Activated CD4-positive, alpha-beta T cell treated with anti-CD3 and anti-CD28 coated beads, Interleukin-2, amount 10 ng/mL, durations not matched to agents 24 days and 14 days (primary cell): ENCODE results near the gene KCTD10. TPM values are rescaled to one million over a fixed set of nuclear protein-coding genes. Genes with fewer than 3 reads are reported as not detected.

ENCODE experiments used
- DNase-seq: peaks from one replicate; pipeline ENCODE4 v3.0.0; 2022
- H3K27ac Mint-ChIP-seq: one replicate; pipeline ENCODE4 v1.8.0; 2022; ENCODE audit warnings: mild to moderate bottlenecking, mixed read lengths
- H3K27me3 Mint-ChIP-seq: one replicate; pipeline ENCODE4 v1.8.0; 2022; ENCODE audit warnings: mixed read lengths
- H3K36me3 Mint-ChIP-seq: one replicate; pipeline ENCODE4 v1.8.0; 2022; ENCODE audit warnings: low read depth, mild to moderate bottlenecking, mixed read lengths
- H3K4me1 Mint-ChIP-seq: one replicate; pipeline ENCODE4 v1.8.0; 2021; ENCODE audit warnings: mixed read lengths
- H3K4me3 Mint-ChIP-seq: one replicate; pipeline ENCODE4 v1.8.0; 2022; ENCODE audit warnings: mild to moderate bottlenecking, moderate library complexity, mixed read lengths
- H3K9me3 Mint-ChIP-seq: one replicate; pipeline ENCODE4 v1.8.0; 2021; ENCODE audit warnings: mixed read lengths
- intact Hi-C: fragments of 100-400 bp; cut with micrococcal nuclease; formaldehyde crosslinking; loops from one replicate; pipeline ENCODE4 v1.15.1; 2023
- total RNA-seq: library from RNA; stranded (reverse); gene quantifications from 2 replicates; pipeline ENCODE4 v1.2.3, GENCODE V29; 2022

The KCTD10 gene
- total RNA-seq, 1 donor from 2014 or later = 48.5 TPM

DNA sequence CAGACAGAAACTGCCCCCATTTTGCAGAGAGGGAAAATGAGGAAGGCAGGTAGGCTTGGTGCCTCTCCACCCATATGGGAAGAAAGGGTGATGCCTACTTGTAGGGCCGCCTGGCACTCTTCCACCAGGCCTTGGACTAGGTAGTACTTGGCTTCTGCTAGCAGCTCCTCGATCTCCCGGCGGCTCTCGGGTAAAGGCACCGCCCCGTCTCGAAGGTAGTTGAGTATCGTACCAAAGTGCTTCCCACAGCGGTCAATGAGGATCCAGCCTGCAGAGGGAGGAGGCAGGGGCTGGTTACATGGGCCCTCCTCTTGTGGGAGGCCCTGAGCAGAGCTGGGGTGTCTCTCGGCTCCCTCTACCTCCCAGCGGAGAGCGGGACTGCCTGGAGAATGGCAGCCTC, 16.6 kb downstream of the KCTD10 start:
- DNase-seq = no peak
- intact Hi-C loops = no loop called here
- Mint-ChIP-seq H3K27me3 (no peaks in the 10 kb centered on the region), H3K9me3 (no peaks in the 10 kb centered on the region), H3K27ac (no peak overlapping the region), H3K4me1 (peaks cover 41% of the 10 kb centered on the region), H3K4me3 (no peak overlapping the region), H3K36me3 (peaks cover 32% of the 10 kb centered on the region)

DNA sequence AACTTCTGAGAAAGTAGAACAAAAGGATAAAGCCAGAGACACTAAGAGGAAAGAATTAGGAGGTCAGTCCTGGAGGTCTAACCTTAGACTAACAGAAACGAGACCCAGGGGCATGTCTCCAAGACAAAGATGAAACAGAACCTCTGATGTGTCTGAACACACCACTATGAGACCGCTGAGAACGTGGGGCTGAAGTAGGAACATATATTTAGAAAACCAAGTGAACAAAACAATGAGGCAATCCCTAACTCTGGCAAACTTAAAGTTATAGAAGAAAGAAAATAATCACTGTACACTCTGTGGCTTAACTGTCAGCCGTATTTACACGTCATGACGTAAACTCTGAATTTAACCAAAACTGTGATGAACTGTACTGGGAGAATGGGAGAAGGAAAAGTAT, 17.9 kb downstream of the KCTD10 start:
- no peak overlapping the region for H3K4me3 Mint-ChIP-seq
- H3K9me3 Mint-ChIP-seq = no peaks in the 10 kb centered on the region
- intact Hi-C loops = no loop called here
- DNase-seq = no peak
- peaks cover 40% of the 10 kb centered on the region for H3K4me1 Mint-ChIP-seq
- H3K36me3 Mint-ChIP-seq = peaks cover 35% of the 10 kb centered on the region
- peak overlapping the region; percentile 62 for H3K27ac Mint-ChIP-seq
- no peaks in the 10 kb centered on the region for H3K27me3 Mint-ChIP-seq

DNA sequence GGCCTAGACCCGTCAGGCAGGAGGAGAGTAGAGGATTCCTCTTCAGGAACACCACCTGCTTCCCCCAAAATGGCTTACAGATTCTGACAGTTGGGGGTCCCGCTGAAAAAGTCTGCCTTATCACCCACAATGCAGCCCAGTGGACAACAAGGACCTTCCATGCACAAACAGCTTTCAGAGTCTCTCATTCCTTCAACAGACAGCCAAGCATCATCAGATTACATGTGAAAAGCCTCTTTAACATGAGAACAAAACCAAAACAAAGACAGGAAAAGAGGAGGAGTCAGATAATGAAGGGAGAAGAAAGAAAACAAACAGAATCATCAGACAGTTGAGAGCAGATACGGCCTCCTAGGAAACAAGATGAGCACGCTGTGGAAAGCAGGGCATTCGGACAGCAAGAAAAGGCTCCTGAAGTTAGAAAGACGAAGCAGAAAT, 18.3 kb downstream of the KCTD10 start:
- H3K27me3 Mint-ChIP-seq = no peaks in the 10 kb centered on the region
- H3K4me1 Mint-ChIP-seq = peaks cover 36% of the 10 kb centered on the region
- peaks cover 39% of the 10 kb centered on the region for H3K36me3 Mint-ChIP-seq
- intact Hi-C loops = no loop called here
- peak overlapping the region; percentile 62 for H3K27ac Mint-ChIP-seq
- no peaks in the 10 kb centered on the region for H3K9me3 Mint-ChIP-seq
- H3K4me3 Mint-ChIP-seq = no peak overlapping the region
- no peak for DNase-seq

DNA sequence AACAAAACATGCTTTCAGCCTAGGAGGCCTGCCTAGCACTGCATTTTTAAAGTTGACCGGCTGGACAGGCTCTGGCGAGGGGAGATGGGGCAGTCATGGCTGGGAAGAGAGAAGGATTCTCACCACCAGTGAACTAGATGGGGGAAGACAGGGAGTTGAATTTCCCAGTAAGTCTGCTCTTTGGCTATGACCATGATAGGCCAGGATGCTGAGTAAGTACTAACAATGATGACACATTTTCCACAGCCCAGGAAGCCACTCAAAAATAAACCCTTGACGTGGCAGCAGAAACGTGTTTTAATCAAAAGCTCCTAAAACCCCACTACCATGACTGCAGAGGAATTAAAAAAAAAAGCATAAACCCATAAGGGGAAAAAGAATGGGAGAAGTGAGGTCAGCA, 19.0 kb downstream of the KCTD10 start:
- peaks cover 29% of the 10 kb centered on the region for H3K4me1 Mint-ChIP-seq
- no peaks in the 10 kb centered on the region for H3K27me3 Mint-ChIP-seq
- intact Hi-C loops = no loop called here
- no peaks in the 10 kb centered on the region for H3K9me3 Mint-ChIP-seq
- DNase-seq = no peak
- peak overlapping the region; percentile 46 for H3K4me3 Mint-ChIP-seq
- H3K27ac Mint-ChIP-seq = peak overlapping the region; percentile 88
- H3K36me3 Mint-ChIP-seq = peaks cover 41% of the 10 kb centered on the region

DNA sequence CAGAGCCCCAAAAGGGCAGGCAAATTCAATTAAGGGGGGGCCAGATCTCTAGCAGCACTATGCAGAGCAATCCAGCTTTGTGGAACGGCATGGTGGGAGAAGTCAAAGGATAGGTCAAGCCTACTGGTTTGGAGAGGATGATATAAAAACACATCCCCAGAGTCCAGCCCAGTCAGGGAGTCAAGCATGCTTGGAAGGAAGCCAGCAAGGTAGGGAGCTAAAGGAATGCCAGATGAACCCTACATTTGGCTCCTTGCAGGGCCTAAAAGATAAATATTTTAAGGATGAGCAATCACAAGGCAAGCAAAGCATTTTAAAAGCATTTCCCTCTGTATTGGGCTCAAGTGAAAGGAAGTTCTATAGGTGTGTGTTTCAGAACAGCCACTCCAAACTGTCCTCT, 21.4 kb downstream of the KCTD10 start:
- H3K9me3 Mint-ChIP-seq = no peaks in the 10 kb centered on the region
- peaks cover 52% of the 10 kb centered on the region for H3K36me3 Mint-ChIP-seq
- no peak for DNase-seq
- H3K4me3 Mint-ChIP-seq = no peak overlapping the region
- peaks cover 14% of the 10 kb centered on the region for H3K4me1 Mint-ChIP-seq
- no peak overlapping the region for H3K27ac Mint-ChIP-seq
- intact Hi-C loops = no loop called here
- H3K27me3 Mint-ChIP-seq = no peaks in the 10 kb centered on the region

DNA sequence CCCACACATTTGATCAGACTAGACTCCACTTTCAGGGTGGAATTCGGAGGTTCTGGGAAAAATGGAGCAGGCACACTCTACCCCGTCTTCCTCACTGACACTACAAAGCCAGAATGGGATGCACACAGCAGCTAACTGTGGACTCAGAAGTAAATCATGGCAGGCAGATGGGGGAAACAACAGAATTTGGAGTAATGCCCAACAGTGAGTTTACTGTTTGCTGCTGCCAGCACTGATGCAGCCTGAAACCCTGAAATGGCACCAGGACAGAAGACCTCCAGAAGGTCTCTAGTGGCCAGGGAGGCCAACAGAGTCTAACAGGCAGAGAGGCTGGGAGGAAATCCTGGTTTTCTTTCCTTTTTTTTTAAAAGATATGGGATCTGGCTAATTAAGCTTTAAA, 24.6 kb downstream of the KCTD10 start:
- peaks cover 47% of the 10 kb centered on the region for H3K36me3 Mint-ChIP-seq
- H3K9me3 Mint-ChIP-seq = no peaks in the 10 kb centered on the region
- no peaks in the 10 kb centered on the region for H3K27me3 Mint-ChIP-seq
- no peak overlapping the region for H3K4me3 Mint-ChIP-seq
- no peak for DNase-seq
- intact Hi-C loops = no loop called here
- no peak overlapping the region for H3K27ac Mint-ChIP-seq
- H3K4me1 Mint-ChIP-seq = peaks cover 2% of the 10 kb centered on the region

DNA sequence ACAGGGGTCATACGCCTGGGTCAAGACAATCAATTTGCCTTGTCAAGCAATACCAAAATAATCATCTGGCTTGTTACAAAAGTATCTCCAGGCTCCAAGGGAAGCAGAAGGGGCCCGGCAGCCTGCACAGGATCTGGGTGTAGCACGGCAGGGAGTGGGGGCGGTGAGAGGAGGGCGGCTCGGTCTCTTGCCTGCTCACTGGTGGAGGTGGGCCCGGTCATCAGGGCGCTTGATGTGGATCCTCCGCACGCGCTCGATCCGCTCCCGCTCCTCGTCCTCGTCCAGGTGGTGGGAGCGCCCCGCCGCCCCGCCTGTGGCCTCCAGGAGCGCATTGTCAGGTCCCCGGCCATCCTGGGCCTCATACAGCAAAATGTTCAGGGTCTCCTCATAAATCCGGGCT, 25.7 kb downstream of the KCTD10 start:
- no peak for DNase-seq
- no peaks in the 10 kb centered on the region for H3K27me3 Mint-ChIP-seq
- peaks cover 2% of the 10 kb centered on the region for H3K4me1 Mint-ChIP-seq
- peaks cover 38% of the 10 kb centered on the region for H3K36me3 Mint-ChIP-seq
- intact Hi-C loops = no loop called here
- no peak overlapping the region for H3K4me3 Mint-ChIP-seq
- no peaks in the 10 kb centered on the region for H3K9me3 Mint-ChIP-seq
- no peak overlapping the region for H3K27ac Mint-ChIP-seq

DNA sequence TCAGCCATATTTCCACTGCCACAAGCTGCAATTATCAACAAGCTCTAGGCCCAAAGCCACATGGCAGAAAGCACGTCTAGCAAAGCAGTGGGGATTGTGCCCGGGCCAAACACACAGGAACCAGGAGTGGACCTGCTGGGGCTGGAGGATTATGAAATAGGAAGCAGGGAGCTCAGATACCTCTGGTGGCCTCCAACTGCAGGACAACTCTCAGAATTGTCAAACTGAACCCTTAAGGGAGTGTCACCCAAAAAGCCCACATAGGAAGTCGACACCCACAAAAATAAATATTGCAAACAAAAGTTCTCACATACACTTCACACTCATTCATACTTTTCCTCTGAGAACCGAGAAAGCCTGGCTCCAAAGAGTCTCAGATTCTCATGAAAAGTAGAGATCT, 26.1 kb downstream of the KCTD10 start:
- DNase-seq = no peak
- H3K27me3 Mint-ChIP-seq = no peaks in the 10 kb centered on the region
- peaks cover 2% of the 10 kb centered on the region for H3K4me1 Mint-ChIP-seq
- no peaks in the 10 kb centered on the region for H3K9me3 Mint-ChIP-seq
- H3K36me3 Mint-ChIP-seq = peaks cover 35% of the 10 kb centered on the region
- H3K27ac Mint-ChIP-seq = no peak overlapping the region
- intact Hi-C loops = no loop called here
- no peak overlapping the region for H3K4me3 Mint-ChIP-seq

DNA sequence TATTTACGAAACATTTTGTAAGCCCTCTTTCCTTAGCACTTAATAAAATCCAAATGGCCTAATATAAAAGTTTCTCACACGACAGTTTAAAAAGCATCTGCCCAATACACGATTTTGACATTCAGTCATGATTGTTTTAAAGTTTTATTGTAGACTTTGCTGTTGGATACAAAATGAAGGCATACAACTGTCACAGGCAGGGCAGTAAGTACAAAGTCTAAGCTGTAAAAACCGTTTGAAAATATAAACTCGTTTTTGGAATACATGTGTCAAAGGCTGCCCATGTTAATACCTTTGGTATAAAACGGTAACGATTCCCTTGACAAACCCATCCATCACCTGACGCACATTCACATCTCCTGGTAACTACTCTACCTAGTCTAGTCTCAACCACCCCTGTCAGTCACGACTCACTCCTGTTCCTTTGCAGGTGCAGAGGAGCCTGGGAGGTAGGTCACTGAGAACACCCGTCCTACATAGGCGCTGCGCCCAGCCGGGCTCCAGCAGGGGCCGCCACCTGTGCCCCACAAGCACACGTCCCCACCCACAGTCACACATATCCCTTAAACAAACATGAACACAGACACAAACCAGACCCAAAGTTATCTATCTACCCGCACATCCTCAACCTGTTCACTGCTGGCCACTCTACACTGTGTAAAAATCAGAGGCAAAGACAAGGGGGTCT, 27.1 kb downstream of the KCTD10 start:
- Mint-ChIP-seq H3K27me3 (no peaks in the 10 kb centered on the region), H3K9me3 (no peaks in the 10 kb centered on the region), H3K36me3 (peaks cover 30% of the 10 kb centered on the region), H3K4me1 (peaks cover 2% of the 10 kb centered on the region), H3K27ac (no peak overlapping the region), H3K4me3 (no peak overlapping the region)
- no peak for DNase-seq
- intact Hi-C loops = no loop called here

DNA sequence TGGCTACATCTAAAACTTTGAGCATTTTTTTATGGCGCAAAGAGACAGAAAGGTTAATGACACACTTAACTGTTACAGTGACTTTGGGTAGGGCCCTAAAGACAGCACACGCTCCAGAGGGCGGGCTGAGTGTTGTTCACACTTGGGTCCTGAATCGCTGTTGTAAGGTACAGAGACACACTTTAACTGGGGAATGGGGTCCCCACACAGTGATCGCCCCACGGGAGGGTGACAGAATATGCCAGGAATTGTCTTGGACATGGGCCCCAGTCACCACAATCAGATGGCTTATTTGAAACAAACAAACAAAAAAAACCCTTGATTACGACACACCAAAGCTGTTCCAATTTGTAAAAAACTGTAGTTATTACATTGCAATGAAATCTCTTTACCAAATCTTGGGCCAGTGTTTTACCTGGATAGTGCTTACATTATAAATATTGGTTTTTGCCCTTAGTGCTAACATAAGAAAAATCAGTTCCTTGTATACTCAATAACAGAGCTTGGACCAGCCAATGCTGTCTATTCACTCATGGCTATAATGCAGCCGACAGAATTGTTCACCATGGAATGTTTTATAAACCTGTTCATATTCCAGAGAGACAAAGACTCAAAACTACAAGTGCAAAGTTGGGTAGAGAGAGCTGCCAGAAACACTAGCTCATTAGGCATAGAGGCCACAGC, 28.3 kb downstream of the KCTD10 start:
- Mint-ChIP-seq H3K27ac (no peak overlapping the region), H3K36me3 (peaks cover 23% of the 10 kb centered on the region), H3K9me3 (no peaks in the 10 kb centered on the region), H3K4me3 (no peak overlapping the region), H3K4me1 (peaks cover 2% of the 10 kb centered on the region), H3K27me3 (no peaks in the 10 kb centered on the region)
- intact Hi-C loops = no loop called here
- DNase-seq = no peak

DNA sequence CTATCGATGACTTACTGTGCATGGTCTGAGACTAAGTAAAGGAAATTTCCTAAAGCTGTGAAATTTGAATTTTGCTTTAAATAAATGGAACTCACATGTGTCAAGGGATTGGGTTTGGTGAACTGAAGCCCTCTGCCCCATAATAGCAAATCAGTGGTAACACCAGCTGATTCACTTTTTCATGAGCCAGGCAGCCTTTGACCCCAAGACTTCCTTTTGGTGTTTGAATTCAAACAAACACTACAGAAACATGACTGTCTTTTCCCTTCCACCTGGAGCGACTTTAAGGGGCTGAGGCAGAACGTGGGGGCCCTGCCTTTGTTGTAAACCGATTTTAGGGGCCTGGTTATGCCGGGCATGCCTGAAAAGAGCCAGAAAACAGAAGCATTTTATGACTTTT, 28.8 kb downstream of the KCTD10 start:
- peaks cover 18% of the 10 kb centered on the region for H3K36me3 Mint-ChIP-seq
- intact Hi-C loops = no loop called here
- no peak for DNase-seq
- no peaks in the 10 kb centered on the region for H3K27me3 Mint-ChIP-seq
- H3K27ac Mint-ChIP-seq = no peak overlapping the region
- H3K4me1 Mint-ChIP-seq = peaks cover 2% of the 10 kb centered on the region
- no peak overlapping the region for H3K4me3 Mint-ChIP-seq
- H3K9me3 Mint-ChIP-seq = no peaks in the 10 kb centered on the region

DNA sequence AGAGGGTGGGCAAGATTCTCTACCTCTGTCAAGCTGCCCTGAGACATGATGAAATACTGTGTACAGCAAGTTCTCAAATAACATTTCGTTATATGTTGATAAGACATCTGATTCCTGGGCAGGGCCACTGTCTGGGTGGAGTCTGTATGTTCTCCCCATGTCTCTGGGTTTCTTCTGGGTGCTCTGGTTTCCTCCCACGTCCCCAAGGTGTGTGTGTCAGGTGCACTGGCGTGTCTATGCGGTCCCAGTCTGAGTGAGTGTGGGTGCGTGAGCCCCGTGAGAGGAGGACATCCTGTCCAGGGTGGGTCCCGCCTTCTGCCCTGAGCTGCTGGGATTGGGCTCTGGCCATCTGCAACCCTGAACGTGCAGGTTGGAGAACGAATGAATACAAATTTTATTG, 29.6 kb downstream of the KCTD10 start:
- intact Hi-C loops = no loop called here
- Mint-ChIP-seq H3K4me1 (peaks cover 2% of the 10 kb centered on the region), H3K36me3 (peaks cover 18% of the 10 kb centered on the region), H3K27me3 (no peaks in the 10 kb centered on the region), H3K27ac (no peak overlapping the region), H3K9me3 (no peaks in the 10 kb centered on the region), H3K4me3 (no peak overlapping the region)
- no peak for DNase-seq

DNA sequence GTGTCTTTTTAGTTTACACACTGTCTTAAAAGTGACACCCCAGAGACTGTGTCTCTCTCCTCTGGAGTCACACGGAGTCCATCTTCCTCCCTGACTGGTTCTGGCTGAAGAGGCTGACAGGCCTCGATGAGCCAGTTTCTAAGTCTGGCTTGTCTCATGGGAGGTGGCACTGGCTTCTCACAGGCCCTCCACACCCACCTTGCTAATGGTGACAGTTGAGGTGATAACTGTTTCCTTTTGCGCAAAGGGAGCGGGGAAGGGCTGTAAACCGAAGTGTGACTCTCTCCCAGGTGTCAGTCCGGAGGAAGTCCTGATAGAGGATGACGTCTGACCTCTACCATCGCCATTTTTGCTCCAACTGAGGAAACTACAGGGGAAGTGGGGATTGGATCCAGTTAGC, 30.2 kb downstream of the KCTD10 start:
- Mint-ChIP-seq H3K27me3 (no peaks in the 10 kb centered on the region), H3K4me1 (peaks cover 2% of the 10 kb centered on the region), H3K27ac (no peak overlapping the region), H3K9me3 (no peaks in the 10 kb centered on the region), H3K36me3 (peaks cover 16% of the 10 kb centered on the region), H3K4me3 (no peak overlapping the region)
- DNase-seq = no peak
- intact Hi-C loops = no loop called here

DNA sequence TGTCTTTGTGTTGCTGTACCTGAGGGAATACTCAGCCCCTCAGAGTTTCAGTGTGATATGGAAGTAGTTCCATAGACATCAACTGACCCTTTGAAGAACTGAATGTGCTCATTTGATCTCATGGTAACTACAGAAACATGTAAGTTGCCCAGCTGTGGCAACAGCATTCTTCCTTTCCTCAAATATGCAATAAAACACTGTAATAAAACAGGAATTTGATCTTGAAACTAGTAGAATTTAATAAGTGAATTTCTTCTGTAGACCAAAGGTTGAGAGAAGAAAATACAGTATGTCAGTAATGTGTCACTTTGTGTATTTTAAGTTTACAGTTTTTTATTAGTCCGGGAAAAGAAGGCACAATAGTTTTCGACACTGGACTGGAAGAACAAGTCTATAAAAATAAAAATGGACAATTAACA, 31.9 kb downstream of the KCTD10 start:
- no peaks in the 10 kb centered on the region for H3K27me3 Mint-ChIP-seq
- no peaks in the 10 kb centered on the region for H3K4me1 Mint-ChIP-seq
- H3K36me3 Mint-ChIP-seq = peaks cover 5% of the 10 kb centered on the region
- intact Hi-C loops = no loop called here
- H3K27ac Mint-ChIP-seq = no peak overlapping the region
- DNase-seq = no peak
- no peaks in the 10 kb centered on the region for H3K9me3 Mint-ChIP-seq
- no peak overlapping the region for H3K4me3 Mint-ChIP-seq

DNA sequence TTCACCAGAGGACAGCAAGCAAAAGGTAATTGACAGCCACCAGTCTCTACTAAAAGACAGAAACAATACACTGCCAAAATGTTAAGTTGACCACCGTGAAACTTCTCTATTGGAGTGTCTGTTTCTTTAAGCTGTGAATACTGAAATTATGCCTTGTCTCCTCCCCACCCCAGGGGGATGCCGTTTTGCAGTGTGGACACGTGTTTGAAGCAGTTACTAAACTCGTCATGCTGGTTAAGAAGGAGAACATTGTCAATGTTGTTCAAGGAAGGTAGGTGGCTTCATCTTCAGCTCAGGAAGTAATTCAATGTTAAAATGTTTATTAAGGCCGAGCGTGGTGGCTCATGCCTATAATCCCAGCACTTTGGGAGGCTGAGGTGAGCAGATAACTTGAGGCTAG, 32.8 kb downstream of the KCTD10 start:
- Mint-ChIP-seq H3K9me3 (no peaks in the 10 kb centered on the region), H3K4me1 (no peaks in the 10 kb centered on the region), H3K36me3 (no peaks in the 10 kb centered on the region), H3K27me3 (no peaks in the 10 kb centered on the region), H3K4me3 (no peak overlapping the region), H3K27ac (no peak overlapping the region)
- intact Hi-C loops = no loop called here
- no peak for DNase-seq
